ENCODE results near the gene KIF3A.

KIF3A gene

DNA sequence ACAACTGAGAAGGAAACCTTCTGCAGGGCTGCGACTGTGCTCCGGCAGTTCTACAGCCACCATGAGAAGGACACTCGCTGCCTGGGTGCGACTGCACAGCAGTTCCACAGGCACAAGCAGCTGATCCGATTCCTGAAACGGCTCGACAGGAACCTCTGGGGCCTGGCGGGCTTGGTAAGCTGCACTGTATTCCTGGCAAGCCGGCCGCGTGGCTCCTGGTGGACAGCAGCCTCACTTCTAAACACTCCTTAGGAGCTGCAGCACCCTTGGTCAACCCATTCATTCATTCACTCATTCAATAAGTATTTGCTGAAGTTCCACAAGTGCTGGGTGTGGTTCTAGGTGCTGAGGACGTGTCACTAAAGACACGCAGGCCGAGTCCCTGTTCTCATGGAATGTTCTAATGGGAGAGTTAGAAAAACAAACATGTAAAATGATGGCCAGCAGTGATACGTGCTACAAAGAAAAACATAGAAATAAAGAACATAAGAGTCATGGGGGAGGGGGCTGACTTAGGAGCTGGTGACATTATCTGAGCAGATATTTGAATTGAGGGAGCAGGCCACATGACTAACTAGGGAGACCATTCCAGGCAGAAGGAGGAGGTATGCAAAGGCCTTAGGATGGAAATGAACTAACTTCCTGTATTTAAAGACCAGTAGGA is 57.5 kb downstream of the KIF3A start:
- Histone ChIP-seq H3K4me1 (ENCODE audit: control extremely low read depth in 1 of 4, control insufficient read depth in 4 of 4, insufficient read depth in 4 of 4, low read length in 3 of 4) (no peaks in the 10 kb centered on the region), H3K4me3 (ENCODE audit: control insufficient read depth in 1 of 7, extremely low read depth in 1 of 7, insufficient read depth in 4 of 7, low read depth in 2 of 7, low read length in 6 of 7) (no peak overlapping the region), H3K27ac (ENCODE audit: insufficient read depth in 1 of 2, low read depth in 1 of 2, low read length in 2 of 2, poor library complexity in 1 of 2, severe bottlenecking in 2 of 2) (no peak overlapping the region), H3K36me3 (ENCODE audit: control insufficient read depth in 4 of 4, insufficient read depth in 4 of 4, low read length in 3 of 4) (no peaks in the 10 kb centered on the region), H3K9me3 (ENCODE audit: control extremely low read depth in 1 of 5, control insufficient read depth in 4 of 5, insufficient read depth in 2 of 5, low read depth in 1 of 5, low read length in 4 of 5) (no peaks in the 10 kb centered on the region), H3K27me3 (replicated peaks in 2 of 5; ENCODE audit: control insufficient read depth in 4 of 5, insufficient read depth in 5 of 5, low read length in 4 of 5) (no peaks in the 10 kb centered on the region)
- ChIA-PET POLR2A (no interaction called here), CTCF (no interaction called here)
- no peak for DNase-seq
- WGBS (ENCODE audit: insufficient coverage), result 99% methylated on average over 13 of the region's 15 CpGs

- ChIA-PET CTCF (no interaction called here), POLR2A (no interaction called here)
Measured at GRCh38 chr5:132679166-132679565, 58.2 kb downstream of the KIF3A start.

DNA sequence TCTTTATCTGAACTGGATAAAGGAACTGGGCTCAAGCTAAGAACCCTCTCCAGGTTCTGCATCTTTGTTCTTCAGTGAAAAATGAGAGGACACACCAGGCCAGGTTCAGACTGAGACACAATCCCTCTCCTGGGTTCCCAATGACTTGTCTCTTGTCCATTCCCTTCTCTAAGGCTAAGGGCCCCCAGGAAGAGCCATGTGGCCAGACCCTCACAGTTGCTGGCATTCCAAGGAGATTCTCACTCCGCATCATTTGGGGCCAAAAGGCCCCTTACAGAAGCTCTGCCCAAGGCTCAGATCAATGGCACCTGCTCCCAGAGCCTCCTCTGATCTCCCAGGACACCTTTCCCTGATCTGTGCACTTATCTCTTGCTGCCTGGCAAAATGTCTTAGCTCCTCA is 58.6 kb downstream of the KIF3A start:
- POLR2A ChIA-PET, result no interaction called here
- CTCF ChIA-PET, result no interaction called here
- 100% methylated on average over 1 of the region's 1 CpG for WGBS (ENCODE audit: insufficient coverage)

More at GRCh38 chr5:132679166-132679565, 58.2 kb downstream of the KIF3A start:
- H3K36me3 ChIP-seq (ENCODE audit: control insufficient read depth in 4 of 4, insufficient read depth in 4 of 4, low read length in 3 of 4), result no peaks in the 10 kb centered on the region
- H3K4me1 ChIP-seq (ENCODE audit: control extremely low read depth in 1 of 4, control insufficient read depth in 4 of 4, insufficient read depth in 4 of 4, low read length in 3 of 4), result no peaks in the 10 kb centered on the region
- WGBS (ENCODE audit: insufficient coverage), result 94% methylated on average over 6 of the region's 7 CpGs
- H3K4me3 ChIP-seq (ENCODE audit: control insufficient read depth in 1 of 7, extremely low read depth in 1 of 7, insufficient read depth in 4 of 7, low read depth in 2 of 7, low read length in 6 of 7), result no peak overlapping the region
- no peak for DNase-seq
- no peaks in the 10 kb centered on the region for H3K27me3 ChIP-seq (replicated peaks in 2 of 5; ENCODE audit: control insufficient read depth in 4 of 5, insufficient read depth in 5 of 5, low read length in 4 of 5)
- no peak overlapping the region for H3K27ac ChIP-seq (ENCODE audit: insufficient read depth in 1 of 2, low read depth in 1 of 2, low read length in 2 of 2, poor library complexity in 1 of 2, severe bottlenecking in 2 of 2)
- H3K9me3 ChIP-seq (ENCODE audit: control extremely low read depth in 1 of 5, control insufficient read depth in 4 of 5, insufficient read depth in 2 of 5, low read depth in 1 of 5, low read length in 4 of 5), result no peaks in the 10 kb centered on the region

DNA sequence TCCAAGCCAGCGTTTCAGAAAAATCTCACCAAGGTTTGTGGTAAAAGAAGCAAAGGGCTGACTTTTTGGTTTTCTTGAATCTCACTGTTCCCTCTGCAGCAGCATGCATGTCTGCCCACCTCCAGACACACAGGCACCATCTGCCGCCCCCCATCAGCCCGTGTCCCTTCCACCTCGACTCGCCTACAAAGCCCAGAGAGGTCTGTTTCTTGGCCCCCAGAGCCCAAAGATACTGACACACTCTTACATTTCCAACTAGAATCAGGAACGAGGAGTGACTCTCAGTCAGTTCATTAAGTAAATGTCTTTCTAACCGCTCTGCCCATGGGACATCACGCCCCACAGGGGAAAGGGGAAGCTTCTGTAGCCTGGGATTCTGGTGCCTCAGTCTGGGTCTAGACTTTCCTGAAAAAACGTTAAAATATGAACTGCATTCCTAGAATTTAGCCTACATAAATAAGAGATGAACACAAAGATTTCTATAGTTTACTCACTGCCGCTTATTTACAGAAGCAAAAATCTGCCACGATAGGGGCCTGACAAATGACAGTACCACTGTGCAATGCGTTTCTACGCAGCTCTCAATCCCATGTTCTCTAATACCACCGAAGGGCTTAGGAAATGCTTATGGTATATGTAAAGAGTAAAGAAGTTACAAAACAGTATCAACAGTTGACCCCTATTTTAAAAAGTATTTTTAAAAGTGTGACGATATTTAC is 59.5 kb downstream of the KIF3A start:
- H3K4me1 ChIP-seq (ENCODE audit: control extremely low read depth in 1 of 4, control insufficient read depth in 4 of 4, insufficient read depth in 4 of 4, low read length in 3 of 4), result no peaks in the 10 kb centered on the region
- ChIA-PET POLR2A (no interaction called here), CTCF (no interaction called here)
- H3K9me3 ChIP-seq (ENCODE audit: control extremely low read depth in 1 of 5, control insufficient read depth in 4 of 5, insufficient read depth in 2 of 5, low read depth in 1 of 5, low read length in 4 of 5), result no peaks in the 10 kb centered on the region
- H3K27ac ChIP-seq (ENCODE audit: insufficient read depth in 1 of 2, low read depth in 1 of 2, low read length in 2 of 2, poor library complexity in 1 of 2, severe bottlenecking in 2 of 2), result no peak overlapping the region
- DNase-seq, result no peak
- no peak overlapping the region for H3K4me3 ChIP-seq (ENCODE audit: control insufficient read depth in 1 of 7, extremely low read depth in 1 of 7, insufficient read depth in 4 of 7, low read depth in 2 of 7, low read length in 6 of 7)
- WGBS (ENCODE audit: insufficient coverage), result 90% methylated on average over 6 of the region's 15 CpGs
- no peaks in the 10 kb centered on the region for H3K36me3 ChIP-seq (ENCODE audit: control insufficient read depth in 4 of 4, insufficient read depth in 4 of 4, low read length in 3 of 4)
- H3K27me3 ChIP-seq (replicated peaks in 2 of 5; ENCODE audit: control insufficient read depth in 4 of 5, insufficient read depth in 5 of 5, low read length in 4 of 5), result no peaks in the 10 kb centered on the region

More for the DNA sequence above, 58.6 kb downstream of the KIF3A start:
- Histone ChIP-seq H3K4me3 (ENCODE audit: control insufficient read depth in 1 of 7, extremely low read depth in 1 of 7, insufficient read depth in 4 of 7, low read depth in 2 of 7, low read length in 6 of 7) (no peak overlapping the region), H3K27me3 (replicated peaks in 2 of 5; ENCODE audit: control insufficient read depth in 4 of 5, insufficient read depth in 5 of 5, low read length in 4 of 5) (no peaks in the 10 kb centered on the region), H3K9me3 (ENCODE audit: control extremely low read depth in 1 of 5, control insufficient read depth in 4 of 5, insufficient read depth in 2 of 5, low read depth in 1 of 5, low read length in 4 of 5) (no peaks in the 10 kb centered on the region), H3K36me3 (ENCODE audit: control insufficient read depth in 4 of 4, insufficient read depth in 4 of 4, low read length in 3 of 4) (no peaks in the 10 kb centered on the region), H3K27ac (ENCODE audit: insufficient read depth in 1 of 2, low read depth in 1 of 2, low read length in 2 of 2, poor library complexity in 1 of 2, severe bottlenecking in 2 of 2) (no peak overlapping the region), H3K4me1 (ENCODE audit: control extremely low read depth in 1 of 4, control insufficient read depth in 4 of 4, insufficient read depth in 4 of 4, low read length in 3 of 4) (no peaks in the 10 kb centered on the region)
- no peak for DNase-seq

GRCh38 chr5:132677191-132677590 is 60.2 kb downstream of the KIF3A start:
- no peaks in the 10 kb centered on the region for H3K9me3 ChIP-seq (ENCODE audit: control extremely low read depth in 1 of 5, control insufficient read depth in 4 of 5, insufficient read depth in 2 of 5, low read depth in 1 of 5, low read length in 4 of 5)
- WGBS (ENCODE audit: insufficient coverage), result 88% methylated on average over 7 of the region's 7 CpGs
- POLR2A ChIA-PET, result interaction anchor here (0.6 kb wide), 1 partner anchor 326 kb away, joined by 3 read pairs; no protein-coding TSS in a partner anchor
- no peaks in the 10 kb centered on the region for H3K4me1 ChIP-seq (ENCODE audit: control extremely low read depth in 1 of 4, control insufficient read depth in 4 of 4, insufficient read depth in 4 of 4, low read length in 3 of 4)
- no peaks in the 10 kb centered on the region for H3K36me3 ChIP-seq (ENCODE audit: control insufficient read depth in 4 of 4, insufficient read depth in 4 of 4, low read length in 3 of 4)
- no peak overlapping the region for H3K4me3 ChIP-seq (ENCODE audit: control insufficient read depth in 1 of 7, extremely low read depth in 1 of 7, insufficient read depth in 4 of 7, low read depth in 2 of 7, low read length in 6 of 7)
- CTCF ChIA-PET, result interaction anchor here (1.4 kb wide), 1 partner anchor 27 kb away, joined by 3 read pairs; no protein-coding TSS in a partner anchor
- H3K27ac ChIP-seq (ENCODE audit: insufficient read depth in 1 of 2, low read depth in 1 of 2, low read length in 2 of 2, poor library complexity in 1 of 2, severe bottlenecking in 2 of 2), result no peak overlapping the region
- DNase-seq, result no peak
- no peaks in the 10 kb centered on the region for H3K27me3 ChIP-seq (replicated peaks in 2 of 5; ENCODE audit: control insufficient read depth in 4 of 5, insufficient read depth in 5 of 5, low read length in 4 of 5)

DNA sequence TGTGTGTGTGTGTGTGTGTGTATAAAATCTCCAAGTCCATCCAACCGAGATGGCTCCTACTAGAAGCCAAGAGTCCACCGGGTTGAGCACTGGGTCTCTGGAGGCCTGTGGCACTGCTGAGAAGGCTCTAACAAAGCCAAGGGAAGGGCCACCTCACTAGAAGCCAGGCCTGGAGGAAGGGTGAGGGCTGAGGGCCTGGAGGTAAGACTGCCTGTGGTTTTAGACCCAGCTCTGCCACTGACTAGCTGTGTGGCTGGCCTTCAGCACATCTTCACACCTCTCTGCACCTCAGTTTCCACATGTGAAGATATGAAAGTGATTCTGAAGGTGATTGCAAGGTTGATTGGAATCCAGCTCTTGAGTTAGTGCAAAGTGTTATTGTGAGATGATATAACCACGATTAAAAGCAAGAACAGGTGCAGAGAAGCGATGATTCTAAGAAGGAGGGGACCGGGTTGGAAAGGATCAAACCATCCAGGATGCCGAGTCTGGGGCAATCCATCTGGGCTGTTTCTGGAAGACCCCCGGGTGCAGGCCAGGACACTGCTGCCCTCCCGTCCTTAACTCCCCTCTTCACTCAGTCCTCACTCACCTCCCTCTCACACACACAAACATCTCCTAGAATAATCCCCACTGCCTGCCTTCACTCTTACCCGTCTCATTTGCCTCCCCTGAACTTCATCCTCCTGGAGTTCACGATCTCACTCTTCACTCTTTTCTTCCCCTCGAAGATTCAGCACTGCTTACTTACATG is 61.2 kb downstream of the KIF3A start:
- Histone ChIP-seq H3K36me3 (ENCODE audit: control insufficient read depth in 4 of 4, insufficient read depth in 4 of 4, low read length in 3 of 4) (no peaks in the 10 kb centered on the region), H3K4me3 (ENCODE audit: control insufficient read depth in 1 of 7, extremely low read depth in 1 of 7, insufficient read depth in 4 of 7, low read depth in 2 of 7, low read length in 6 of 7) (no peak overlapping the region), H3K27me3 (replicated peaks in 2 of 5; ENCODE audit: control insufficient read depth in 4 of 5, insufficient read depth in 5 of 5, low read length in 4 of 5) (no peaks in the 10 kb centered on the region), H3K9me3 (ENCODE audit: control extremely low read depth in 1 of 5, control insufficient read depth in 4 of 5, insufficient read depth in 2 of 5, low read depth in 1 of 5, low read length in 4 of 5) (no peaks in the 10 kb centered on the region), H3K4me1 (ENCODE audit: control extremely low read depth in 1 of 4, control insufficient read depth in 4 of 4, insufficient read depth in 4 of 4, low read length in 3 of 4) (no peaks in the 10 kb centered on the region), H3K27ac (ENCODE audit: insufficient read depth in 1 of 2, low read depth in 1 of 2, low read length in 2 of 2, poor library complexity in 1 of 2, severe bottlenecking in 2 of 2) (no peak overlapping the region)
- ChIA-PET POLR2A (interaction anchor here (0.6 kb wide), 1 partner anchor 325 kb away, joined by 3 read pairs; no protein-coding TSS in a partner anchor), CTCF (interaction anchor here (1.3 to 1.4 kb wide), 2 partner anchors 18 to 28 kb away, joined by 3 read pairs; no protein-coding TSS in a partner anchor)
- over 99% methylated on average over 8 of the region's 11 CpGs for WGBS (ENCODE audit: insufficient coverage)
- DNase-seq, result no peak

Data from common myeloid progenitor, CD34-positive (primary cell).